HG03460 (cell line): ENCODE data around the gene SYNGR3.
"Not testable (repeated sequence)": the region's sequence is repeated elsewhere in the genome, so short reads cannot be mapped to it uniquely, and the experiment has no call there.

Experiments used
- ATAC-seq: cut with Tn5 transposase; IDR thresholded peaks from one replicate; pipeline ENCODE4 v1.9.1; 2021; ENCODE audit not compliant: unreplicated experiment

The SYNGR3 gene

DNA sequence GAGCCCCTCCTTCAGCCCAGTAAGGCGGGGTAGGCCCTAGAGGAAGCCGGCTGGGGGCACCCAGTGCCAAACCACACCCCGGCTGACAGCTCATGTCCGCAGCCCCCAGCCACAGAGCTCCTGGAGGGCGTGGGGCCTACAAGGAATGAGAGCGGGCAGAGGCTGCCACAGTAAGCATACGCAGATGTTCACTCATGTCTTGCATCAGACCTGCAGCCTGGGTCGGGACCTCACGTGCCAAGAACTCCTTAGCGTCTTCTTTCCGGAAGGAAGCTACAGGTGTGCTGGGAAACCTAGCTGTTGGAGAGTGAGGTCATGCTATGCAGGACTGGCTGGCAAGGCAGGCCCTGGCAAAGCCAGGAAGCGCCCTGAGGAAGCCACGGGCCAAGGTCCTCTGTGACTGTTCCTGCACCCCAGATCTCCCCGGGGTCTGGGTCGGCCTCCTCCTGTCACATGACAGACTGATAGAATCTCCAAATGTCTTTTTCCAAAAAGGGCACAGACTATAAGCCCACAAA, 18.3 kb downstream of the SYNGR3 start:
- no peak for ATAC-seq

DNA sequence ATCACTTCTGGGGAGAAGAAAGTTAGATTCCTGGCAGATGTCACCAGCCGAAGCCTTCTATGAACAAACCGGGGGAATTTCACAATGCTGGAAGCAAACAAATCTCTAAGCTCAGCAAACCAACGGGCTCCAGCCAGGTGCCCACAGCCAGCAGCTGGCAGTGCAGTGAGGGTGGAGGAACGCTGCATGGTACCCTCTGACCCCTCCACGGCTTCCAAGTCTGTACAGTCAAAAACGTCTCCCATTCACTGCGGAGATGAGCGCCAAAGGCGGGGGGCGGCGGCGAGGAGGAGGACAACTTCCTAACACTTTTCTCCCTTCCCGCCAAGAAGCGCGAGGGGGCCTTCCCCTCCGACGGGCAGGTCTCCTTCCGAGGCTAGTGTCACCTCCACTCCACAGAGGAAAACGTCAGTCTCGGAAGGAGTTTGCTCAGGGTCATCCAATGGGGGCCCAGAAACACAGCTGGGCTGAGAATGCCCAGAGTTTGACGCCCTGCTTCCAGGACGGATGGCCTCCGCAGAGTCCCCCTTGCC, 18.9 kb downstream of the SYNGR3 start:
- no peak for ATAC-seq

DNA sequence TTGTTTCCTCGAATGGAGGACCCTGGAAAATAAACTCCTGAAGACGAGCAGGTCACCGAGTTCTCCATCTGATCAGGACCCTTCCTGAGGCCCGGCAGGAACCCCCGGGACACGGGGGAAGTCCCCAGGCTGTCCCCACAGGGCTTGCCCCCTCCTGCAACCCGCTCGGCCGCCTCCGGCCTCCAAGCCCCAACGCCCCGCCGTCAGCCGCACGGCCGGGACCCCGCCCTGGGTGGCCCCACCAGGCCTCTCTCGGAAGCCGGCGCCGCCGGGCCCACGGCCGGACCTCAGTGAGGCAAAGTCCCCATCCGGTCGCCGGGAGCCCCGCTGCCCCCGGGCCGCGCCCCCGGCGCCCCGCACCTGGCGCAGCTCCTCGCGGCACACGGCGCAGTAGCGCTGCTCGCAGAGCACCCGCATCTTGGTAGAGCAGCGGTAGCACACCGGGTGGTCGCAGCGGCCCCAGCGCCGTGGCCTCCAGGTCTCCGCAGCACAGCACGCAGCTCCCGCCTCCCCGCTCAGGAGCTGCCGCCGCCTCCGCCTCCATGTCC, 19.5 kb downstream of the SYNGR3 start:
- ATAC-seq: peak; percentile 18

DNA sequence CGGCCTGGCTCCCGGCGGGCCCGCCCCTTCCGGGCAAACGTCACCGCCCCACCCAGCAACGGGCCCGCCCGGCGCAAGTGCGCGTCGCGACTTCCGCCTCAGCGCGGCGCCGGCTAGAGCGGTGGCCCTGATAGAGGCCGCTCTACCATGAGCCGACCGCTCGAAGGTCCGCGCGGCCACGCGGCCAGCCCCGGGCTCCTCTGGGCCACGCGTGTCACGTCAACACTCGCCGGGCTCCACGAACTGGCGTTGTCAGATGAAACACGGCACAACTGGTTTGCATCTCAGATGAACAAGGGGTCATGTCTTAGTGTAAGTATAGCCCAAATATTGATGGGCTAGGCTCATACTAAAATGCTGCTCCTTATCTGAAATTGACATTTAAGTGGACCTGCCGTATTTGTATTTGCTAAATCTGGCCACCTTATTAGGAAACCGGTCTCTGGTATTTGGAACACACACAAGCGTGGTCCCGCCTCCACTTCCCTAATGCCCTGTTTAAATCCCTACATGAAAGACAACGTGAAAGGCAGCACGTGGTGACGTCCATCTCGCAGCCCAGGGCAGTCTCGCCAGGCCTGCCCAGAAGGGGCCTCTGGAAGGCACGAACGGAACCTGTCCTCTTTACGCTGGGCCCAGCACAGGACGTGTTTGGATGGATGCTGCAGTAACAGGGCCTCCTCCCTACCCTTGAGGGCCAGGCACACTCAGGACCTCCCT, 20.2 kb downstream of the SYNGR3 start, which contains the start of gene ZNF598:
Gene ZNF598, minus strand, starts transcription at position 31 of the 720 bp plus-strand sequence.
- ATAC-seq: peak; percentile 59

DNA sequence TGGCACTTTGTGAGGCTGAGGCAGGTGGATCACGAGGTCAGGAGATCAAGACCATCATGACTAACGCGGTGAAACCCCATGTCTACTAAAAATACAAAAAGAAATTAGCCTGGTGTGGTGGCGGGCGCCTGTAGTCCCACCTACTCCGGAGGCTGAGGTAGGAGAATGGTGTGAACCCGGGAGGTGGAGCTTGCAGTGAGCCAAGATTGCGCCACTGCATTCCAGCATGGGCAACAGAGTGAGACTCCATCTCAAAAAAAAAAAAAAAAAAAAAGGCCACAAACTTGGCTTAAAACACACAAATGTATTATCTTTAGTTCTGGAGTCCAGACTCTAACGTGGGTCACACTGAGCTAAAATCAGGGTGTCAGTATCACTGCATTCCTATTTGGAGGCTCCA, 22.0 kb downstream of the SYNGR3 start:
- not testable (repeated sequence) for ATAC-seq

DNA sequence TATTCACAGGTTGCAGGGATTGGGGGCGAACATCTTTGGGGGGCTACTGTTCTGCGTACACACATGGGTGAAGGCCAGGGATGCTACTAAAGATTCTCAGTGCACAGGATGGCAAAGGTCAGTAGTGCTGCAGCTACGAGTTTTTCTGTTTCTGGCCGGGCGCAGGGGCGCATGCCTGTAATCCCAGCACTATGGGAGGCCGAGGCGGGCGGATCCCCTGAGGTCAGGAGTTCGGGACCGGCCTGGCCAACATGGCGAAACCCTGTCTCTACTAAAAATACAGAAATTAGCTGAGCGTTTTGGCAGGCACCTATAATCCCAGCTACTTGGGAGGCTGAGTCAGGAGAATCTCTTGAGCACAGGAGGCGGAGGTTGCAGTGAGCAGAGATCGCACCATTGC, 23.8 kb downstream of the SYNGR3 start:
- ATAC-seq: no peak

DNA sequence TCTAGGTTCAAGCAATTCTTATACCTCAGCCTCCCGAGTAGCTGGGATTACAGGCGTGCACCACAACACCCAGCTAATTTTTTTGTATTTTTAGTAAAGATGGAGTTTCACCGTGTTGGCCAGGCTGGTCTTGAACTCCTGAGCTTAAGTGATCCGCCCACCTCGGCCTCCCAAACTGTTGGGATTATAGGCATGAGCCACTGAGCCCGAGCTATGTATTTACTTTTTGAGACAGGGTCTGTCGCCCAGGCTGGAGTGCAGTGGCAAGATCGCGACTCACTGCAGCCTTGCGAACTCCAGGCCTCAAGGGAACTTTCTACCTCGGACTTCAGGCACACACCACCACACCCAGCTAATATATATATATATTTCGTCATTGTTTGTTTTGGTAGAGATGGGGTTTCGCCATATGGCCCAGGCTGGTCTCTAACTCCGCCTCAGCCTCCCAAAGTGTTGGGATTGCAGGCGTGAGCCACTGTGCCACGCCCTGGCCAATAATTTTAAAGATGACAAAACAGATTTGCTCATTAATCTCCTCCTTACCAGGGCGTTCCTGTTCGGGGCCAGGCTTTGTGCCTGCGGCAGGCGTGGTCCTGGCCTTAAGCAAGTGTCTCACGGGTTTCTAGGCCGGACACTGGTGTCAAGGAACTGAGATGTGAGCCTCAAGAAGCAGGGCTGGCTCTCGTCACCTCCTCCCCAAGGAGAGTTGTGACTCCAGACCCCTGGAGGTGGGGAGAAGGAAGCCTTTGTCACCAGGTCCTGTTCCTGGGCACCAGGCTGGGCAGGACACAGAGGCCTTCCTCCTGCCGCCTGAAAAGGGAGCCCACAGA, 25.6 kb downstream of the SYNGR3 start:
- no peak for ATAC-seq

DNA sequence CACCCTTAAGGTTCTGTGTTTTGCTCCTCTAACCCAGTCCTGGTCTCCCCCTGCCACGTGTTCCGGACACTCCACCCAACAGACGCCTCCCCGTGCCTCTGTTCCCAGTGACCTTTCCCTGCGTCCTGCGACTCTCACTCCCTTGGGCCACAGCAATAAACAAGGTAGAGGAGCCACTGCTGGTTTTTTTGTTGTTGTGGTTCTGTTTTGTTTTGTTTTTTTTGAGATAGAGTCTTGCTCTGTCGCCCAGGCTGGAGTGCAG, 26.1 kb downstream of the SYNGR3 start:
- no peak for ATAC-seq

DNA sequence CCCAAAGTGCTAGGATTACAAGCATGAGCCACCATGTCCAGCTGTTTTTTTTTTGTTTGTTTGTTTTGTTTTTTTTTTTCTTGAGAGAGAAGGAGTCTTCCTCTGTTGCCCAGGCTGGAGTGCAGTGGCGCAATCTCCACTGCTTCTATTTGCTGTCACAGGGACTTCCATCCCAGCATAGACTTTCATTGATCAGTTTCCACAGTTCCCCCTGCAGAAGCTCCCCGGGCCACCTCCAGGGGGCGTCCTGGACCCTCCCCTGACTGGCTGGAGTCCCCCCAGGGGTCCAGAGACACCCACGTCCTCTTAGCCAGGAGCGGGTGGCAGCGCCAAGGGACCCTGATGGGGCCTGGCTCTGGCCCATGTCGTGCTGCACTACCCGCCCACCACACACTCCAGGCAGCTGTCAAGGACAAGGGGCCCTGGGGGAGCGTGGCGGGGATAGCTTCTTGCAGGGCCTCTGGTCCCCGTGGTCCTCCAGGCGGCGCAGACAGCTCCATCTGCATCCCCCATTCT, 26.7 kb downstream of the SYNGR3 start:
- no peak for ATAC-seq

DNA sequence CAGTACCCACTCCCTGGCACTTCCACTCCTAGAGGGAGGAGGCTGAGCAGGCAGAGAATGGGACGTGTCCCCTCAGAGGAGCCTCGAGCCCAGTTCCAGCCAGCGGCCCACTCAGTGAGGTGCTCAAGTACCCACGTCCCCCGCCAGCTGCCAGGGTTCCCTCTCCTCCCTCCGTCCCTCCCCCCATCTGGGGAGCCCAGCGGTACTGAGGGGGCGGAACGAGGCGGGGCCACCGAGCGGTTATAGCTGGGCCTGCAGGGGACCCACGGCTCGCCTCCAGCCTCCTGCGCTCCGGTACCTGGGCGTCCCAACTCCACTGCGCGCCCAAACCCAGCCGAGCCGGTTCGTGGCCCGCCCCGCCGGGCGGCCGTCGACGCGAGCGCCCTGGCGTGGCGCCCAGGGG, 29.7 kb downstream of the SYNGR3 start, which contains the start of gene NPW:
Gene NPW, plus strand, starts transcription at position 268 of the 403 bp plus-strand sequence.
- ATAC-seq: no peak

DNA sequence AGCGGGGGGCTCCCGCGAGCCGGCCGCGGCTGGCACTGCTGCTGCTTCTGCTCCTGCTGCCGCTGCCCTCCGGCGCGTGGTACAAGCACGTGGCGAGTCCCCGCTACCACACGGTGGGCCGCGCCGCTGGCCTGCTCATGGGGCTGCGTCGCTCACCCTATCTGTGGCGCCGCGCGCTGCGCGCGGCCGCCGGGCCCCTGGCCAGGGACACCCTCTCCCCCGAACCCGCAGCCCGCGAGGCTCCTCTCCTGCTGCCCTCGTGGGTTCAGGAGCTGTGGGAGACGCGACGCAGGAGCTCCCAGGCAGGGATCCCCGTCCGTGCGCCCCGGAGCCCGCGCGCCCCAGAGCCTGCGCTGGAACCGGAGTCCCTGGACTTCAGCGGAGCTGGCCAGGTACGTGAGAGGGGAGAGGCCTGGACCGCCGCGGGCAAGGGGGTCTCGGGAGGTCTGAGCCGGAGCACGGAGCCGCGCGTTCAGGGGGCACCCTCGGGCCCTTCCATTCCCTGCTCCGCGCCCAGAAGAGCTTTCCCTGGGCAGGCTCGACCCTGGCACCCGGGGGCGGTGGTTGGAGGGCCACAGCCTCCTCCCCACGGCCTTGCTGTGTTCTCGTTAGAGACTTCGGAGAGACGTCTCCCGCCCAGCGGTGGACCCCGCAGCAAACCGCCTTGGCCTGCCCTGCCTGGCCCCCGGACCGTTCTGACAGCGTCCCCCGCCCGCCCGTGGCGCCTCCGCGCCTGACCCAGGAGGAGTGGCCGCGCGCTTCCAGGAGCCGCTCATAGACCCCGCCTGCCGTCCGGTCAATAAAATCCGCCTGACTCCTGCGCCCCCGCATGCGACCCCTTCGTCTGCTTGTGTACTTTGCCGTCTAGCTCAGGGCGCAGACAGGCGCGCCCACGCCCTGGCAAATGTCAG, 30.4 kb downstream of the SYNGR3 start:
- ATAC-seq: no peak

DNA sequence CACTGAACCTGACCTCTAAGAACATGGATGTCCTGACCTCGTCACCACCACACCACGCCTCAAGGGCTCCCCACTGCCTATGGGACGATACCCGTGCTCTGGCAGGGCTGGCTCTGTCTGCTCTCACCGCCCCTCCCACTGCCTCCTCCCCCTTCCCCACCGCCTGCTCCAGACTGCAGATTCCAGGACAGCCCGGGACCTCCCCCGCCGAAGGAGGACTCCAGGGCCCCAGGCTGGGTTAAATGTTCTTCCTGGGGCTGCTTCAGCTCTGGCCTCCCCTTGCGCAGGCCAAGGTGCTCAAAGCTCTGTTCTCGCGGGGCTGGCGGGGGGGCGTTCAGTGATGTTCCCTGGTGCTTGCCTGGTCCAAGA, 32.9 kb downstream of the SYNGR3 start:
- peak; percentile 15 for ATAC-seq

DNA sequence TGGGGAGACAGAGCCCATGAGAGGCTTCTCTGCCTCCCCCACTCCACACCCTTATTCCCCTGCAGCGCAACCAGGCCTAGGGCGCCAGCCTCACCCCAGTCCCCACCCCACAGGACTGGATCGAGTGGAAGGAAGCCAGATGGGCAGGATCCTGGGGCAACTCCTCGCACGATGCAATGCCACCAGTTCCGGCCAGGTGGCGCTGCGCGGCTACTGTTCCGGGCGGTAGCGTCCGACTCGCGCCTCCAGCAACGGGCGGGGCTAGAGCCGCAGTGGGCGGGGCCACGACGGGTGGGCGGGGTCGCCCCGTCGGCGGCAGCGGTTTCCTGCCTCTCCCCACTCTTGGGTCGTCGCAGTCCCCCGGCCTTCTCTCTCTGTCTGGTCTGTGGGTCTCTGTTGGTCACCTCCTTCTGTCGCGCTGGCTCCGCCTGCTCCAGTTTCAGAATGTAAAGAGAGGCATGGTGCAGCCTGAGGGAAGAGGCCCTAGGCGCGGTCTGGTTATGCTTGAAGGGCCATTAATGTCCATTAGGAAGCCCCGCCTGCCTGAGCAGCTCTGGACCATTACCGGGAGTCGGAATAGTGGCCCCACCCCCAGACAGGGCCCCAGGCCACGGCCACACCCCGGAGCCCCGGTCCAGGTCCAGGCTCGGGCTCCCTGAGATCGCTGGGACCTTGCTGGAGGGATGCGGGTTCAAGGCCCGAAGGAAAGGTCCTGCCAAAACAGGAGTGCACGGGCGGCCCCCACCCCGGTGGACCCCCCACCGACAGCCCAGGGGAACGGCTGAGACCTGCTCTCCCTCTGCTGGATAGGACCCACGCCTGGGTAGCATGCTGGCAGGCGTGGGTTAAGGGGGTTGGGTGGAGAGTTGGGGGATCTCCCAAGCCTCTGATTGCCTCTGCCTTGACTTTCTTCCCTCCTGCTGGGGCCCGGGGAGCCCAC, 33.6 kb downstream of the SYNGR3 start:
- ATAC-seq: peak; percentile 69

DNA sequence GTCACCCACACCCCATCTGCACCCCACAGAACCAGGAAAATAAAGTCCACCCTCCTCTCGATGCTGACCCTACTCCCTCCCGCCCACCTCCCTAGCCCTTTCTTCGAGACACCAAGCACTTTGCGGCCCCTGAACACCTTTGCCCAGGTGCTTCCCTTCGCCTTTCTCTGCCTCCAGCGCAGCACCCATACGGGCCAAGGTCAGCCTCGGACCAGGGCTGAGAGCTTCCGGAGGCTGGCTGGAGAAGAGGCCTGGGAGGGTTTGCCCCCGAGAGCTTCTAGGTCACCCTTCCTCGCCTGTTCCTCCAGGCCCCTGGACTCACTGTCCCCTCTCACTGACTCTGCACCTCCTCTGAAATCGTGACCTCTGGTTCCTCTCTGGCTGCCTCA, 34.3 kb downstream of the SYNGR3 start:
- ATAC-seq: no peak

DNA sequence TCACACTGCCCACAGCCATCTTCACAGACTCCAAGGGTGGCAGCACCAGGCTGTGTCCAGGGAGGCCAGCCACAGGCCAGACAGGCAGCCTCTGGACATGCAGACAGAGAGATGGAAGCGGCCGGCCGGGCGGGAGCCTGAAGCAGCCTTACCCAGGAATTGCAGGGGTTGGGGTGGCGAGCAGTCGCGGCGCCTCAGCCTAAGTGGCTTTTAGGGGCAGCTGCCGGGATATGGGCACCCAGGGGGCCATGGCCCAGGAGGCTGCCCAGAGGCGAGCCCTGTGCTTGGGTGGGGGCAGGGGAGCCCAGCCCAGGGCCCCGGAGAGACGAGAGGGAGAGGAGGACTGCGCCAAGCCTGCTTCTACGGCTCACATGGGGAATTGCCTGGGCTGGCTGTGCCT, 35.5 kb downstream of the SYNGR3 start:
- ATAC-seq: no peak

DNA sequence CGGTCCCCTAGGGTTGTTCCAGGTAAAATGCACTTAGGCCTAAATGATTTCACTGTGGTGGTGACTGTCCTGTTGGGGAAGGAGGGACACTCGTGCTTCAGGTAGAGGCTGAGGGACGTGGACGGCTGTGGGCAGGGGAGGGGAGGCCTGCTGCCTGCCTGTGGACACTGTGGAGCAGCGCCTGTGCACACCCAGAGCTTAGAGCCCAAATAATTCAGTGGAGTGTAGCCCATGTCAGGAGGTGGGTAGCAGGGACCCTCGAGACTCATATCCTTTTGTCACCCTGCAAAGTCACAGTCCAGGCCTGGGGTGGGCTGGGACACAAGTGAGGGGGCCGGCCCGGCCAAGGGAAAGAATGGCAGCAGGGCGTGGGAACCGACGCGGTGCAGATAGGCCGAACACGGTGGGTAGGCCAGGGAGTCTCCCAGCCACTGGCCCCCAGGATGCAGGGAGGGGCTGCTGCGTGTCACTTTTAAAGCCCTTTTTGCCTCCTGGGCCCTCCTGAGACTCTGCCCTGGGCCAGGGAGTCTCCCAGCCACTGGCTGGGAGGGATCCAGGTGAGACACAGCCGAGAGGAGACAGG, 36.2 kb downstream of the SYNGR3 start:
- no peak for ATAC-seq

DNA sequence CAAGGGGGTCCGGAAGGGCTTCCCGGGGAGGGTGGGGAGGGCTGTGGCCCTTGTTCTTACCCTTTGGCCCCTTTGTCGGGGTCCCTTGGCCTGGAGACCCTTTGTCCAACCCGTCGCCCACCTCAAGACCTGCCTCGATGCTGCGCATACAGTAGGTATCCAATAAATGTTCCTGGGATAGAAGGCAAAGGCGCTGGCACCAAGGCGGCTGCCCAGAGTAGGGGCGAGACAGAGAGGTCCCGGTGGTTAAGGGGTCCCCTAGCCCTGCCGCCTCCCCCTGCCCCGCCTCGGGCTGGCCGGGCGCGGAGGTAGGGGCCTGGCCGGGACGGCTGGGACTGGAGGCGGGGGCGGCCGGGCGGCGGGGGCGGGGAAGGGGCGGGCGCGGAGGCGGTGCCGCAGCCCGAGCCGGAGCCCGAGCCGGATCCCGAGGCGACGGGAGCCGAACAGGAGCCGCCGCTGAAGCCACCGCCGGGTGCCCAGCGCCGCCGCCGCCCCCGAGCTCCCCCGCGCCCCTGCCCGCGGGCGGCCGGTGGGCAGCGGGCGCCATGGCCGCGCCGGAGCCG, 36.8 kb downstream of the SYNGR3 start, which contains the start of gene NHERF2:
Gene NHERF2, plus strand, starts transcription at position 442 of the 563 bp plus-strand sequence. Its CDS starts 104 bp downstream, at position 546.
- no peak for ATAC-seq
